GM21619 (cell line): ENCODE measurements around the gene TRPM5.

Source experiments
- ATAC-seq: cut with Tn5 transposase; IDR thresholded peaks from one replicate; pipeline ENCODE4 v1.9.1; 2021; ENCODE audit not compliant: unreplicated experiment

Gene TRPM5

DNA sequence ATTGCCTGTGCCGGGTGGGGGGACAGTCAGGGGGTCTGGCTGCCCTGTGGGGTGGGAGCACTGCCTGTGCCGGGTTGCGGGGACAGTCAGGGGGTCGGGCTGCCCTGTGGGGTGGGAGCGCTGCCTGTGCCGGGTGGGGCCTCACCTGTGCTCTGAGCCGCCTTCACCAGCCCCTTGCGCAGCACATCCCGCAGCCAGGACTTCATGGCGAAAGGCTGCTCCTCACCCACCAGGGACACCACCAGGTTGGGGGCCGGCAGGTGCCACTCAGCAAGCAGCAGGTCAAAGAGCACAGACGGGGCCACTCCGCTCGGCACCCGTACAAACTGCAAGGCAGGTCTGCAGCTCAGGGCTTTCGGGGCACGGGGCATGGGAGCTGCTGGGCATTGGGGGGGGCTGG, 22.3 kb downstream of the TRPM5 start:
- no peak for ATAC-seq

- no peak for ATAC-seq
These were observed 22.9 kb downstream of the TRPM5 start for GRCh38 chr11:2421226-2421994.

DNA sequence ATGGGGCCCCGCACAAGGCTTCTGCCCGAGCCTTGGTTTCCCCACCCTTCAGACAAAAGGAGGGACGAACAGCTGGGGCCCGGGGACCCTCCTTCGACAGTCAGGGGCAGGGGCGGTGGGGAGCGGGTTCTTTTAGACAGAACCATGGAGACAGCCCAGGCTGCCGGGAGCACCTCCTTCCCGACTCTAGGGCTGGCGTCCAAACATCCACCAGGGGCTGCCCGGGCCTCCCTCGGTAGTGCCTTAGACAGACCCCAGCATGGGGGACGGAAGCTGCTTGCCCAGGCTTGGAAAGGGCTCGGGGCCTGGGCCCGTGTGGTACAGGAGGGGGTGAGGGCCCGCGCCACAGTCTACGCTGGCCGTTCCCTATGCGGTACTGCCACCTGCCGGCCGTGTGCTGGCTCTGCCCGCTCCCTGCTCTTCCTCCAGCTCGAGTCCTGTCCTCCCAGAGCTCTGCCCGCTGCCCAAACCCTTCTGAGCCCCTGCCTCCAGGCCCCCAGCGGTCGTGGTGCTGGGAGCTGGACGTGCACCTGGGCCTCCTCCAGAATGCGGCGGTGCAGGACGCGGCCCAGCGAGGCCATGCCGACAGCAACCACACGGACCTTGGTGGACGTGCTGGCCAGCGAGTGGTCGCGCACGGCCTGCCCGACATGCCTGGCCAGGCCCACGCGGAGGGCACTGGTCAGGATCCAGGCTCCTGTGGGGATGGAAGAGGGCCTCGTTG, 23.6 kb downstream of the TRPM5 start:
- ATAC-seq = peak; percentile 75

DNA sequence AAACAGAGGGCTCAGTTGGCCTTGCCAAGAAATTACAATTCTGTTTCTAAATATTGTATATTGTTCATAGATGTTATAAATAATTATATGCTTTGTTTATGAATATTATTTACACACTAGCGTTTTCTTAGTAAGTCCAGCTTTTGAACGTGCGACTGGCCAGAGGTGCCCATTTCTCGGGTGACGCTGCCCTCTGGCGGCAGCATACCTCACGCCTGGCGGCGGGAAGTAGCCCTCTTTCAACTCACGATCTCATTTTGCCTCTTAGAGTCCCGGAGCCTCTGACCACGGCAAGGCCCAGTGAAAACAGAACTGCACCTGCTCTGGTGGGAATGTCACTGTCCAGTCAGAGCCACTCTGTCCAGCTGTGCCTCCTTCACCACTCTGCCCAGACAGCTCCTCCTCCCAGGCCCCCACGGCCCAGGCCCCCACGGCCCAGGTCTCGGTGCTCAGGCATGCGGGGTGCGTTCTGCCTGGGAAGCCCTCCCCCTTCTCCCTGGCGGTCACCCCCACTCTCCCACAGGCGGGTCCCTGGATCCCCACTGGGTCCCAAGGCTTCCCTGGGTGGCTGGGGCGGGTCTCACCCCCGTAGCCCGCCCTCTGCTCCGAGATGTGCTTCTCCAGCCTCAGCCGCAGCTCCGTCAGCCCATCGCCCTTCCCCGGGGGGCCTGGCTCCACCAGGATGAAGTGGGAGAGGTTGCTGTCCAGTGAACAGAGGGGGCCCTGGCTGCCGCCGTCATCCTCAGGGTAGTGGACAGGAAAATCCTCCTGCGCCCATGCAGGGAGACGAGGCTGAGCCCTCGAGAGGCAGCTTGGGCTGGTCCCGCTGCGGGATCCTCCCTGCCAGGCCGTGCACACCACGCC, 24.4 kb downstream of the TRPM5 start:
- ATAC-seq = no peak

DNA sequence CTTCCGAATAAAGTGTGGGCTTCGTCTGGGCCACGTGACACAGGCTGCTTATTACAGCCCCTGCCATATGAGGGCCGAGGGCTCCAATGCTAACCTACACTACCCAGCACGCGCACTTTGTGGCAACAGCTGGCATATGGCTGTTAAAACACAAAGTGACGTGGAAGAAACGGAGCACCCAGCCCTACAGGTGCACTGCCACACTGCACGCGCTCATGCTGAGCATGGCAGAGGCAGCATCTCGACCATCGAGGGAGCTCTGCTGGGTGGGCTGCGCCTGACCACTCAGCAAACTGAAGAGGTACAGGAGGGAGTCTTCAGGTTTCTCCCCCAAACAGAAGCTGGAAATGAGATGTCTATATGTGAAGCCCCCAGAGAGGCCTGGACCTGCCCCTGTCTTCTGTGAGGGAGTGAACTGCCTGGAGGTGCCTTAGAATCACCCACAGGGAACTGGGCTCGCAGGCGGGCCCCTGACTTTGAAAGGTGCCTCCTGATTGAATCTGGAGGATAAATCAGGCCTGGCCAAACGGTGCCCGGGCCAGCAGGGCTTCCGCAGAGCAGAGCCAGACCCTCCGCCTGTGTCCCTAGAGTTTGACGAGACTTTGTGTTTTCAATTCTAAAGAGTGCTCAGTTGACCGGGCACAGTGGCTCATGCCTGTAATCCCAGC, 25.5 kb downstream of the TRPM5 start:
- no peak for ATAC-seq

DNA sequence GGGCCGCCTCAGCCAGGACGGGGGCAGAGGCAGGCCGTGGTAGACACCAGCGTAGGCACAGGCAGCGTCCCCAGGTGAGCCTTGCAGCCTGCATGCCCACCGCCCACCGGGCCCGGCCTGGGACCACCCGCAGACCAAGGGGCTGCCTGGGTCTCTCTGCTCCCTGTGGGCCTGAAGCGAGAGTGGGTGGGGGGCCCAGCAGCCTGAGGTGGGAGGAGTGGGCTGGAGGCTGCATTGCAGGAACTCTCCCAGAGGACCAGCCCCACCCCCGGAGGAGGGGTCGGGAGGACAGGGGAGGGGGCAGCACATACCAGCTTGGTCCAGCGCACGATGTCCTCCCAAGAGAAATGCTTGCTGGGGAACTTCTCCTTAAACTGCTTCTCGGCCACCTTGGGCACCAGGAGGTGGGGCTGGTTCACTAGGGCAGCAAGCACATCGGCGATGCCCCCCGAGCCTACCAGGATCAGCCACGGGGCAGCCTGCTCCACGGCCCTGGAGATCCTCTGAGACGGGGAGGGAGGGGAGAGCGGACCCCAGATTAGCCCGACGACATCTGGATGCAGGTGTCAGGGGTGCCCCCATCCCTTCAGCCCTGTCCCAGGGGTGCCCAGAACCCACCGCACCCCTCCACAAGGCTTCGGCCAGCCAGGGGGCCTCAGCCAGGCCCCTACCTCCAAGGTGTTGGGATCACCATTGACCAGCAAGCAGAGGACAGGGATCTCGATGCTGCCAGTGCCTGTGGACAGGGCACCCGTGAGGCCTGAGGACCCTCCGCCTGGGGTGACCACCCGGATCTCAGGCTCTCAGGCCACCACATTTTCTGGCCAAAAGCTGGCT, 26.2 kb downstream of the TRPM5 start:
- no peak for ATAC-seq

- no peak for ATAC-seq
These were observed 27.5 kb downstream of the TRPM5 start for GRCh38 chr11:2416765-2417164.

DNA sequence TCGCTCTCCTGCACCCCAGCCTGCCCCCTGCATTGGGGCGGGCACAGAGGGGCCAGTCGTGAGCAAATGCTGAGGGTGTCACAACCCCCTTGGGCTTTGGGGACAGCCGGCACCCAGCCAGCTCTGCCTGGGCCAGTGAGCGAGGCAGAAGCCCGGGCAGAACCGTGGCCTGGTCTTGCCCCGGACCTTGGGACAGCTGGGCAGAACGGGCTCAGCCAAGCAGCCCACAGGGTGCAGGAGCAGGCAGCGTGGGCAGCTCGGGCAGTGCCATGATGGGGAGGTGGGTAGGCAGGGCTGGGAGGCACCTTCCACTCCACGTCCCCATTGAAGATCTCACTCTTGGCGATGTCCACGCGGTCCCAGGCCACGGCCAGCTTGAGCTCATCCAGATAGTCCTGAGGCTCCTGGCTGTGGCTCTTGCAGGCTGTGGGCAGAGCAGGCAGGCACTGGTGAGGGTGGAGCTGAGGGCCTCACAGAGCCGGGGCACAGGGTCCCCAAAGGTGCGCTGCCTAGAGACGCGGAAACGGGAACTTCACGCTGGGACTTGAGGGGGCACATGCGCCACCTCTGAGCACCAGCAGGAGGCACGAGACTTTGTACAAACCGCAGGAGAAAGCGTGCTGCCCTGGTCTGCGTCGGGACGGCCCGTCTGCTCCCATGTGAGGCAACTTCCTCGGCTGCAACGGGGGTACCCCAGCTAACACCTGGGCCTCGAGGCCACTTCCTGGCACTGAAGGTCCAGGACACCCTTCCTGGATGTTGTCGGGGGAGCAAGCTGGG, 28.5 kb downstream of the TRPM5 start:
- no peak for ATAC-seq

DNA sequence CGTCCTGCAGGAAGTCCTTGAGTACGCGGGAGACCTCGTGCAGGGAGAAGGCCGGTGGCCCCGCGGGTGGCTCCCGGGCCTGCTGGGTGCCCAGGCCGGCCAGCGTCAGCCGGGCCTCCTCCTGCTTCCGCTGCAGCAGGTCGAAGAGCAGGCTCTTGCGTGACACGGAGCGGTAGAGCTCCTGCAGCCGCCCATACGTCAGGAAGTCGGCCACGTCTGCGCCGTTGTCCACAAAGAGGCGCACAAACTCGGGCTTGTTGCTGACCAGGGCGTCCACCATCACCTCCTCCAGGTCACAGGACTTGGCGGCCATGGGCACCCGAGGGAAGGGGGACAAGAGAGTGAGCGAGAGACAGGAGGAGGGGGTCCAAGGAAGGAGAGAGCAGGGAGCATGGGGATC, 29.1 kb downstream of the TRPM5 start:
- no peak for ATAC-seq

GRCh38 chr11:2414616-2415015, 29.7 kb downstream of the TRPM5 start:
- ATAC-seq = no peak

DNA sequence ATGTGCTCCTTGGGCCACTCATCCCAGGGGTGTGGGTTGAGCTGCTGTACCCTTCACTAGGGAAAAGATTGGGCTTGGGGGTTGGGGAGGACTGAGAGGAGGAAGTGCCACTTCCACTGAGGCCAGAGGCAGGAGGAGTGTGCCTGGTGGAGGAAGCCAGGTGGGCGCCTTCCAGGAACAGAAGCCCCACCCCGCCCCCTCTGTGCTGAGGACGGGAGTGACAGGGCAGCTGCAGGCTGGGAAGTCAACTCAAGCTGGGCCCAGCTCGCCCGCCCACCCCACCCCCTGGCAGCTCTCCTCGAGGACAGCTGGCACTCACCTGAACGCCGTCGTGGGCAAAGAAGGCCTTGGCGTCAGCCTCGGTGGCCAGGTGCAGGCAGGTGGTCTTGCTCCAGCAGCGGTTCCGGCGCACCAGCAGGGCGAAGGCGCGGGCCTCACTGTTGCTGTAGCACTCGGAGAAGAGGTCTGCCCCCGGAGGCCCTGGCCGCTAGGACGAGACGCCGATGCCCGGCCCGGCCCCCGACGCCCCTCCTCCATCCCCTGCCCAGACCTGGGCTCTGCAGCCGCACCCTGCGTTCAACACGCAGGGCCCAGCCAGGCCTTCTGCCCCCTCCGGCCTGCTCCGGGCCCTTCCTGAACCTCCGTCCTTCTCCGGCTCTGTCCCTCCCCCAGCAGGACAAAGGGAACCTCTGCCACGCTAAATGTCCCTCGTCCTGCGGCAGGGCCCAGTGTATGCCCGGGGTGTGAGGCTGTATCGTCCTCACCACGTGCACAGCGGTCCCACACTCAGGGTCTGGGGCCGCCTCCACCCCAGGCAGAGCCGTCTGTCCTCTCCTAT, 30.4 kb downstream of the TRPM5 start:
- no peak for ATAC-seq

DNA sequence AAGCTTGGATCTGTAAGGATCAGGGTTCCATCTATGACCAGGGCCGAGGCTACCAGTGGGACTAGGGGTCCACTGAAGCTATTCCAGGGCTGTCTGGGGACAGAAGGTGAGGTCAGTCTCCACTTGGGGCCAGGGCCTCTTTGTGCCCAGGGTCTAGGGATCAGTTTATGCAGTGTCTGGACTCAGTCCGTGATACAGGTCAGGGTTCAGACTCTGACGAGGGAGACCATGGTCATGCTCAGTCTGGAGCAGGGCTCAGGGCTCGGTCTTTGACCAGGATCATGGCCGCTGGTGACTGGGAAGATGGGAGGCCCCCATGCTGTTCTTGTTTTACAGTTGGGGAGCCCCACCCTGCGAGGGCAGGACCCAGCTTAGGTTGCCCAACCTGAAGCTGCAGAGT, 32.0 kb downstream of the TRPM5 start:
- no peak for ATAC-seq

GRCh38 chr11:2411446-2412305, 32.6 kb downstream of the TRPM5 start:
- no peak for ATAC-seq

DNA sequence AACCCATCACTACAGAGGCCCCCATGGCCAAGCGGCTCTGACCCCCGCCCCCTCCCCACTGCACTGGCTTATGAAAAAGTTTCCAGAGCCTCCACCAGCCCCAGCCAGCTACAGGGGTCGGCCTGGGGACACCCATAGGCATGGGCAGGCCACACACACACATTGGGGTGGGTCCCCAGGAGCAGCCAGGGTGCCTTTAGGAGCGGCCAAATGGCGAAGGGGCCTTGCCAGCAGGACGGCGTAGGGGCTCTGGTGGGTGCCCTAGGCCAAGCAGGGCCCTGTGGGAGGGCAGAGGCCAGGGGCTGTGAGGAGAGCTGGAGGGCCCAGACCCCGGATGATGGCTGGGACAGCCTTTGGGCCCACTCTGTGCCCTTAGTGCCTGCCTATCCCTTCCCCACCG, 33.7 kb downstream of the TRPM5 start:
- ATAC-seq = no peak

GRCh38 chr11:2409611-2410468, 34.5 kb downstream of the TRPM5 start:
- no peak for ATAC-seq

- ATAC-seq = no peak
These were observed 35.2 kb downstream of the TRPM5 start for GRCh38 chr11:2409126-2409525.

DNA sequence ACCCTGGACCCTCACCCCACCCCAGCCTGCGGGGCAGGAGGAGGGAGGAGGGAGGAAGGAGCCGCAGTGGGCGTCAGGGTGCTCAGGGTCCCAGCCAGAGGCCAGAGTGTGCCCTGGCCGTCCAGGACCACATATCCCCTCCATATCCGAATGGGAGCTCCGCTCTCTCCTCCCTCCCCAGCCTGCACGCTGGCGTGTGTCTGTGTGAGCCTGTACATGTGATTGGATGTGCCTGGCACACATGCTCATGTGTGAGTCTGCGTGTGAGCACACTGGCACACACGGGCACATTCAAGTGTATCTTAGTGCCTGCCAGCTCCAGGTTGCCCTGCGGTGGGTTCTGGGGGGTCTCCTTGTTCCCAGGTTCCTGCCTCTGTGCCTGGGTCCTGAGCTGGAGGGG, 35.6 kb downstream of the TRPM5 start:
- no peak for ATAC-seq
